Endodermal cell (in vitro differentiated cells): ENCODE measurements around the gene GFM2. TPM values are rescaled to one million over a fixed set of nuclear protein-coding genes. Genes with fewer than 3 reads are reported as not detected.

Experiments
- DNase-seq: peaks from one replicate; pipeline ENCODE4 v3.0.0-alpha.2; 2017
- H3K27ac ChIP-seq: 2 replicates; pipeline ENCODE4 v1.5.1; 2013; ENCODE audit warnings: mild to moderate bottlenecking, low read depth, low read length, moderate library complexity
- H3K27me3 ChIP-seq: 2 replicates; pipeline ENCODE4 v1.6.1; 2013; ENCODE audit warnings: mild to moderate bottlenecking, low read length, moderate library complexity; ENCODE audit not compliant: insufficient read depth, control insufficient read depth, poor library complexity, severe bottlenecking
- H3K36me3 ChIP-seq: 2 replicates; pipeline ENCODE4 v1.7.0; 2013; ENCODE audit warnings: mild to moderate bottlenecking, low read length, moderate library complexity; ENCODE audit not compliant: control insufficient read depth, insufficient read depth
- H3K4me1 ChIP-seq: one replicate; pipeline ENCODE4 v1.7.0; 2013; ENCODE audit warnings: low read length; ENCODE audit not compliant: control insufficient read depth, insufficient read depth
- H3K4me3 ChIP-seq: 2 replicates; pipeline ENCODE4 v1.5.1; 2013; ENCODE audit warnings: mild to moderate bottlenecking, low read length, moderate library complexity
- H3K9ac ChIP-seq: 2 replicates; pipeline ENCODE4 v1.6.1; 2013; ENCODE audit warnings: mild to moderate bottlenecking, low read length, moderate library complexity; ENCODE audit not compliant: poor library complexity, severe bottlenecking; ENCODE audit errors: extremely low read depth
- H3K9me3 ChIP-seq: 2 replicates; pipeline ENCODE4 v1.6.1; 2013; ENCODE audit warnings: mild to moderate bottlenecking, low read length, moderate library complexity; ENCODE audit not compliant: control insufficient read depth
- H3K27ac Mint-ChIP-seq: 2 replicates; pipeline ENCODE4 v1.8.0; 2020; ENCODE audit warnings: mixed read lengths
- H3K27me3 Mint-ChIP-seq: 2 replicates; pipeline ENCODE4 v1.8.0; 2021; ENCODE audit warnings: mild to moderate bottlenecking, mixed read lengths; ENCODE audit not compliant: insufficient read depth
- H3K36me3 Mint-ChIP-seq: 2 replicates; pipeline ENCODE4 v1.8.0; 2020; ENCODE audit warnings: low read depth, mixed read lengths
- H3K4me1 Mint-ChIP-seq: 2 replicates; pipeline ENCODE4 v1.8.0; 2020; ENCODE audit warnings: mixed read lengths
- H3K4me3 Mint-ChIP-seq: 2 replicates; pipeline ENCODE4 v1.8.0; 2020; ENCODE audit warnings: mild to moderate bottlenecking, moderate library complexity, mixed read lengths
- H3K9me3 Mint-ChIP-seq: 2 replicates; pipeline ENCODE4 v1.8.0; 2020; ENCODE audit warnings: mild to moderate bottlenecking, mixed read lengths
- WGBS, 2 experiments: methylation state at CpG; one replicate each; pipeline versions ENCODE4 v1.1.5 to v1.1.7; 2013; ENCODE audit warnings: missing lambda C conversion rate in 2 of 2, mixed read lengths in 1 of 2; ENCODE audit not compliant: insufficient coverage in 1 of 2, insufficient read length in 1 of 2; 5-methylcytosine and 5-hydroxymethylcytosine counted together
- total RNA-seq, 2 donors: library from RNA; stranded (reverse); fragmentation: NEBNext Ultra II Directional in 1 of 2; extraction: Animal tissue kit (Norgen Biotek cat#: 25700) in 1 of 2; gene quantifications; 2 replicates in 1 of 2; 3 replicates in 1 of 2; pipeline ENCODE4 v1.2.1, GENCODE V29; 2021
- TF ChIP-seq, protein P1 (sequence below): fragments of 200-600 bp; sonication (generic); conservative IDR thresholded peaks from 2 replicates; pipeline ENCODE4 v1.5.0; 2021; ENCODE audit warnings: antibody characterized with exemption, mild to moderate bottlenecking

The GFM2 gene
- total RNA-seq, 2 donors from 2014 or later: 43.1 to 44.5 TPM

GRCh38 chr5:74736759-74737158 lies 30.2 kb downstream of the GFM2 start:
- Histone ChIP-seq H3K4me1 (peaks cover 12% of the 10 kb centered on the region), H3K4me3 (no peak overlapping the region), H3K36me3 (peaks cover 89% of the 10 kb centered on the region), H3K27me3 (no peaks in the 10 kb centered on the region), H3K27ac (no peak overlapping the region), H3K9ac (no peak overlapping the region), H3K9me3 (no peaks in the 10 kb centered on the region)
- Mint-ChIP-seq H3K4me3 (no peak overlapping the region), H3K36me3 (peaks cover 38% of the 10 kb centered on the region), H3K27ac (no peak overlapping the region), H3K4me1 (peaks cover 30% of the 10 kb centered on the region), H3K9me3 (no peaks in the 10 kb centered on the region), H3K27me3 (no peaks in the 10 kb centered on the region)
- no peak for DNase-seq
- TF ChIP-seq, protein P1, sequence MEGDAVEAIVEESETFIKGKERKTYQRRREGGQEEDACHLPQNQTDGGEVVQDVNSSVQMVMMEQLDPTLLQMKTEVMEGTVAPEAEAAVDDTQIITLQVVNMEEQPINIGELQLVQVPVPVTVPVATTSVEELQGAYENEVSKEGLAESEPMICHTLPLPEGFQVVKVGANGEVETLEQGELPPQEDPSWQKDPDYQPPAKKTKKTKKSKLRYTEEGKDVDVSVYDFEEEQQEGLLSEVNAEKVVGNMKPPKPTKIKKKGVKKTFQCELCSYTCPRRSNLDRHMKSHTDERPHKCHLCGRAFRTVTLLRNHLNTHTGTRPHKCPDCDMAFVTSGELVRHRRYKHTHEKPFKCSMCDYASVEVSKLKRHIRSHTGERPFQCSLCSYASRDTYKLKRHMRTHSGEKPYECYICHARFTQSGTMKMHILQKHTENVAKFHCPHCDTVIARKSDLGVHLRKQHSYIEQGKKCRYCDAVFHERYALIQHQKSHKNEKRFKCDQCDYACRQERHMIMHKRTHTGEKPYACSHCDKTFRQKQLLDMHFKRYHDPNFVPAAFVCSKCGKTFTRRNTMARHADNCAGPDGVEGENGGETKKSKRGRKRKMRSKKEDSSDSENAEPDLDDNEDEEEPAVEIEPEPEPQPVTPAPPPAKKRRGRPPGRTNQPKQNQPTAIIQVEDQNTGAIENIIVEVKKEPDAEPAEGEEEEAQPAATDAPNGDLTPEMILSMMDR: no peak
- WGBS, 2 experiments: 89 to 94% methylated on average over 5 to 6 of the region's 6 CpGs

GRCh38 chr5:74725331-74725730 lies 41.6 kb downstream of the GFM2 start:
- H3K9ac ChIP-seq: no peak overlapping the region
- Mint-ChIP-seq H3K4me3 (no peak overlapping the region), H3K9me3 (no peaks in the 10 kb centered on the region), H3K27me3 (no peaks in the 10 kb centered on the region), H3K27ac (no peak overlapping the region), H3K36me3 (peaks cover 51% of the 10 kb centered on the region), H3K4me1 (peaks cover 12% of the 10 kb centered on the region)
- H3K27me3 ChIP-seq: no peaks in the 10 kb centered on the region
- H3K4me1 ChIP-seq: peaks cover 8% of the 10 kb centered on the region
- 92 to 100% methylated on average over 1 of the region's 1 CpG for WGBS, 2 experiments
- peaks cover 82% of the 10 kb centered on the region for H3K36me3 ChIP-seq
- H3K9me3 ChIP-seq: peaks cover 9% of the 10 kb centered on the region
- H3K27ac ChIP-seq: no peak overlapping the region
- TF ChIP-seq, protein P1: no peak
- H3K4me3 ChIP-seq: peak overlapping the region; percentile 3
- DNase-seq: no peak

- H3K9ac ChIP-seq: no peak overlapping the region
- no peak for DNase-seq
- Mint-ChIP-seq H3K4me3 (no peak overlapping the region), H3K9me3 (no peaks in the 10 kb centered on the region), H3K27ac (no peak overlapping the region), H3K27me3 (no peaks in the 10 kb centered on the region), H3K4me1 (peaks cover 12% of the 10 kb centered on the region), H3K36me3 (peaks cover 56% of the 10 kb centered on the region)
- no peak overlapping the region for H3K4me3 ChIP-seq
- TF ChIP-seq, protein P1: no peak
- peaks cover 83% of the 10 kb centered on the region for H3K36me3 ChIP-seq
- 96 to 100% methylated on average over 1 of the region's 1 CpG for WGBS, 2 experiments
- peaks cover 8% of the 10 kb centered on the region for H3K4me1 ChIP-seq
- H3K9me3 ChIP-seq: peaks cover 9% of the 10 kb centered on the region
- no peak overlapping the region for H3K27ac ChIP-seq
- H3K27me3 ChIP-seq: no peaks in the 10 kb centered on the region
Observed at GRCh38 chr5:74722271-74722670, 44.6 kb downstream of the GFM2 start.
